Measurements from ENCODE around the gene SPAG8.

The SPAG8 gene

GRCh38 chr9:35776018-35776417 is 36.0 kb downstream of the SPAG8 start:
- DNase-seq (ENCODE audit: low read depth in 3 of 3) = no peak

- DNase-seq (ENCODE audit: low read depth in 3 of 3) = no peak
Measured at GRCh38 chr9:35774907-35775635, 37.0 kb downstream of the SPAG8 start.

GRCh38 chr9:35771943-35772342 is 40.1 kb downstream of the SPAG8 start:
- DNase-seq (ENCODE audit: low read depth in 3 of 3) = no peak

GRCh38 chr9:35771534-35771933 is 40.5 kb downstream of the SPAG8 start:
- DNase-seq (ENCODE audit: low read depth in 3 of 3) = no peak

- no peak for DNase-seq (ENCODE audit: low read depth in 3 of 3)
Measured at GRCh38 chr9:35771075-35771433, 41.0 kb downstream of the SPAG8 start.

- no peak for DNase-seq (ENCODE audit: low read depth in 3 of 3)
Measured at GRCh38 chr9:35769763-35770162, 42.3 kb downstream of the SPAG8 start.

- no peak for DNase-seq (ENCODE audit: low read depth in 3 of 3)
Measured at GRCh38 chr9:35767458-35767857, 44.6 kb downstream of the SPAG8 start.

- DNase-seq (ENCODE audit: low read depth in 3 of 3) = no peak
Measured at GRCh38 chr9:35766997-35767396, 45.1 kb downstream of the SPAG8 start.

- no peak for DNase-seq (ENCODE audit: low read depth in 3 of 3)
Measured at GRCh38 chr9:35763803-35764202, 48.3 kb downstream of the SPAG8 start.

GRCh38 chr9:35763181-35763580 is 48.9 kb downstream of the SPAG8 start:
- no peak for DNase-seq (ENCODE audit: low read depth in 3 of 3)

- no peak for DNase-seq (ENCODE audit: low read depth in 3 of 3)
Measured at GRCh38 chr9:35760651-35761050, 51.4 kb downstream of the SPAG8 start.

- no peak for DNase-seq (ENCODE audit: low read depth in 3 of 3)
Measured at GRCh38 chr9:35759795-35760194, 52.3 kb downstream of the SPAG8 start.

Data from stimulated activated CD4-positive, alpha-beta T cell treated with anti-CD3 and anti-CD28 coated beads, TNF-alpha, amount 100 ng/mL, for 4 hours (primary cell).